ENCODE measurements around the gene CDH4.
A peak's percentile ranks its signal among the peaks of the same experiment; 100 is the strongest.

CDH4 gene

DNA sequence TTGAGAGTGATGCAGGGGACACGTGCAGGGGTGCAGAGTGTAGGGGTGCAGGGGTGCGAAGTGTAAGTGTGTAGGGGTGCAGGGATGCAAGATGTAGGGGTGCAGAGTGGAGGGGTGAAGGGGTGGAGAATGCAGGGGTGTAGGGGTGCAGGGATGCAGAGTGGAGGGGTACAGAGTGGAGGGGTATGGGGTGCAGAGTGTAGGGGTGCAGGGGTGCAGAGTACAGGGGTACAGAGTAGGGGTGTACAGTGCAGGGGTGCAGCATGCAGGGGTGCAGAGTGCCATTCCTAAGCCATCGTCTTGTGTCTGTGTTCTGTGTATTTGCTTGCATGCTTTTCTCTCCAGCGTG, 468.3 kb downstream of the CDH4 start:
- ChIA-PET POLR2A (no interaction called here), CTCF (no interaction called here)
- H3K4me3 ChIP-seq (ENCODE audit: low read depth, low read length), result no peak overlapping the region
- TF ChIP-seq, protein P1, sequence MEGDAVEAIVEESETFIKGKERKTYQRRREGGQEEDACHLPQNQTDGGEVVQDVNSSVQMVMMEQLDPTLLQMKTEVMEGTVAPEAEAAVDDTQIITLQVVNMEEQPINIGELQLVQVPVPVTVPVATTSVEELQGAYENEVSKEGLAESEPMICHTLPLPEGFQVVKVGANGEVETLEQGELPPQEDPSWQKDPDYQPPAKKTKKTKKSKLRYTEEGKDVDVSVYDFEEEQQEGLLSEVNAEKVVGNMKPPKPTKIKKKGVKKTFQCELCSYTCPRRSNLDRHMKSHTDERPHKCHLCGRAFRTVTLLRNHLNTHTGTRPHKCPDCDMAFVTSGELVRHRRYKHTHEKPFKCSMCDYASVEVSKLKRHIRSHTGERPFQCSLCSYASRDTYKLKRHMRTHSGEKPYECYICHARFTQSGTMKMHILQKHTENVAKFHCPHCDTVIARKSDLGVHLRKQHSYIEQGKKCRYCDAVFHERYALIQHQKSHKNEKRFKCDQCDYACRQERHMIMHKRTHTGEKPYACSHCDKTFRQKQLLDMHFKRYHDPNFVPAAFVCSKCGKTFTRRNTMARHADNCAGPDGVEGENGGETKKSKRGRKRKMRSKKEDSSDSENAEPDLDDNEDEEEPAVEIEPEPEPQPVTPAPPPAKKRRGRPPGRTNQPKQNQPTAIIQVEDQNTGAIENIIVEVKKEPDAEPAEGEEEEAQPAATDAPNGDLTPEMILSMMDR (IDR thresholded peaks at IDR 0.05; ENCODE audit: insufficient read depth, low read length, missing control alignments), result no peak
- no peak for DNase-seq (ENCODE audit: low read depth, low spot score)

- no peak overlapping the region for H3K4me3 ChIP-seq (ENCODE audit: low read depth, low read length)
- ChIA-PET POLR2A (no interaction called here), CTCF (no interaction called here)
- no peak for DNase-seq (ENCODE audit: low read depth, low spot score)
- TF ChIP-seq, protein P1 (IDR thresholded peaks at IDR 0.05; ENCODE audit: insufficient read depth, low read length, missing control alignments), result no peak
Measured at GRCh38 chr20:61722146-61722678, 470.2 kb downstream of the CDH4 start.

GRCh38 chr20:61723529-61724257, 471.6 kb downstream of the CDH4 start:
- CTCF ChIA-PET, result interaction anchor here (0.6 to 1.4 kb wide), 3 partner anchors 149 to 161 kb away, joined by 3 read pairs; no protein-coding TSS in a partner anchor
- TF ChIP-seq, protein P1 (IDR thresholded peaks at IDR 0.05; ENCODE audit: insufficient read depth, low read length, missing control alignments), result no peak
- POLR2A ChIA-PET, result no interaction called here
- DNase-seq (ENCODE audit: low read depth, low spot score), result no peak
- no peak overlapping the region for H3K4me3 ChIP-seq (ENCODE audit: low read depth, low read length)

- DNase-seq (ENCODE audit: low read depth, low spot score), result no peak
- POLR2A ChIA-PET, result no interaction called here
- no peak overlapping the region for H3K4me3 ChIP-seq (ENCODE audit: low read depth, low read length)
- CTCF ChIA-PET, result interaction anchor here (1.4 kb wide), 2 partner anchors 149 to 161 kb away, joined by 3 read pairs; no protein-coding TSS in a partner anchor
- TF ChIP-seq, protein P1 (IDR thresholded peaks at IDR 0.05; ENCODE audit: insufficient read depth, low read length, missing control alignments), result peak; percentile 8
Measured at GRCh38 chr20:61724376-61724775, 472.3 kb downstream of the CDH4 start.

DNA sequence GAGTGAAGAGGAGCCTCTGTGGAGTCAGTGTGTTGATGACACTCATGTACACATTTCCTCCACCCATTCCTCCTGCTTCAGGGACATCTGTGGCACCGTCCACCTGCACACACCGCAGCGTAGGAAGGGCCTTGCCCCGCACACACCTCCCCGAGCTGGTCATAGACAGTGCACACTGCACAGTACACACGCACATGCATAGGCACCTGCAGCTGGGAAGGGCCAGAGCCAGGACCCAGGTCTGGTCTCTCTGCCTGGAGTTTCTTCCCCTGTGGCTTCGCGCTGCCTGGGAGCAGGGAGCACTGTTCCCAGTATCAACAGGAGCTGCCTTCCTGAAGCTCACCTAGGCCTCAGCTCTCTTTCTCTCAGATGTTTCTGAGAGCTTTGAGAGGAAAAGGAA, 473.1 kb downstream of the CDH4 start:
- no peak for DNase-seq (ENCODE audit: low read depth, low spot score)
- TF ChIP-seq, protein P1 (IDR thresholded peaks at IDR 0.05; ENCODE audit: insufficient read depth, low read length, missing control alignments), result no peak
- no peak overlapping the region for H3K4me3 ChIP-seq (ENCODE audit: low read depth, low read length)
- CTCF ChIA-PET, result interaction anchor here (1.2 to 1.4 kb wide), 3 partner anchors 148 to 171 kb away, joined by 3 to 4 read pairs (median 3); no protein-coding TSS in a partner anchor
- POLR2A ChIA-PET, result no interaction called here

DNA sequence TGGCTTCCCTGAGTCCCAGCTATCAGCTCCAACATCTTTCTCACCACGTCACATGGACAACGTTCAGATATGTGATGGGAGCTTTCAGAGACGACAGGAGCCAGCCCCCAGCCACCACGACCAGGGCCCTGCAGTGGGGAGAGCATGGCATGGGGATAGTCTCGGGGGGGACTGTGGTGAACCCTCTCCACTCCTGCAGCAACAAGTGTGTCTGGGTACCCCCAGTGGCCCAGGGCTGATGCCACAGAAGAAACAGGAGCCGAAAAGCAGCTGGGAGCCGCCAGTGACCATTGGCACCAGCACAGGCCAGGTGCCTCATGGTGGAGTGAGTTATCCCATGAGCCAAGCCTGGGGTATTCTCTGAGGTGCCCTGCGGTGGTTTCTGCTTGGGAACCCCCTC, 473.9 kb downstream of the CDH4 start:
- CTCF ChIA-PET, result interaction anchor here (1.2 kb wide), 1 partner anchor 170 kb away, joined by 4 read pairs; no protein-coding TSS in a partner anchor
- TF ChIP-seq, protein P1 (IDR thresholded peaks at IDR 0.05; ENCODE audit: insufficient read depth, low read length, missing control alignments), result no peak
- POLR2A ChIA-PET, result no interaction called here
- DNase-seq (ENCODE audit: low read depth, low spot score), result no peak
- no peak overlapping the region for H3K4me3 ChIP-seq (ENCODE audit: low read depth, low read length)

Measured in AG04449 (cell line).